ENCODE data around the gene ABCA5. TPM values are rescaled to one million over a fixed set of nuclear protein-coding genes. Genes with fewer than 3 reads are reported as not detected.

Gene ABCA5
- total and polyA plus RNA-seq, 4 donors, result 18.7 to 84.4 (median 48.8) TPM

DNA sequence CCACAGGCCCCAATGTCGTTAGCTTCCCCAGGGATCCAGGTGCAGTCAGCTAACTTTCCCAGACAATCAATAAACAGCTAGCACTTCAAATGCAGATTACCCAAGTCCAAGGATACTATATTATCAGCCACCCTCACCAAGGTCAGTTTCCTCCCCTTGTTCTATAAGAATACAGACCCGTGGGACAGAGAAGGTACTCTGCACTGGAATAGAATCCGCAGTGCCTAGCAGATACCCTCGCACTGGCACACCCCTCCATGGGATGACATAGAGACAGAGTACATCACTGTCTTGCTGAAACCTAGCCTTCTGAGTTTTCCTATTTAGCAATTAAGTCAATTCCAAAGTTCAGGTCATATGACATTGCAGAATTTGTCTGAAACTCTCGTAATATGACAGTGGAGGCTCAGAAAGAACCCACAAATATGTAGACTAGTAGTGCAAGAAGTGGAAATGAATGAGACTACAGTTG is 58.4 kb downstream of the ABCA5 start:
- Histone ChIP-seq H3K4me3 (ENCODE audit: low read depth in 1 of 3, low read length in 3 of 3) (peak overlapping the region in 2 of 3 donors; percentile 41 to 51), H3K27ac (ENCODE audit: low read depth in 1 of 2, low read length in 2 of 2) (peak overlapping the region; percentile 67 to 78), H3K4me1 (ENCODE audit: control insufficient read depth in 4 of 4, insufficient read depth in 4 of 4, low read length in 3 of 4) (peaks cover 0 to 16% (median 7%) of the 10 kb centered on the region in 4 donors), H3K27me3 (ENCODE audit: control insufficient read depth in 4 of 4, insufficient read depth in 4 of 4, low read length in 3 of 4) (no peaks in the 10 kb centered on the region), H3K36me3 (ENCODE audit: control insufficient read depth in 4 of 4, insufficient read depth in 3 of 4, low read depth in 1 of 4, low read length in 3 of 4) (peaks cover 0 to 3% (median under 1%) of the 10 kb centered on the region in 4 donors), H3K9me3 (ENCODE audit: control insufficient read depth in 4 of 4, low read length in 3 of 4) (no peaks in the 10 kb centered on the region), H3K9ac (ENCODE audit: low read depth in 1 of 2, low read length in 2 of 2) (peak overlapping the region in 1 of 2 donors; percentile 50)
- TF ChIP-seq JUND (IDR thresholded peaks at IDR 0.05) (peak; percentile 71 to 72), RXRA (IDR thresholded peaks at IDR 0.05) (peak; percentile 41 to 59), FOXA1 (IDR thresholded peaks at IDR 0.05) (peak; percentile 64), TAF1 (conservative IDR thresholded peaks at IDR 0.05) (peak; percentile 82), RAD21 (IDR thresholded peaks at IDR 0.05) (no peak), HNF4G (IDR thresholded peaks at IDR 0.05) (peak; percentile 84), SP1 (IDR thresholded peaks at IDR 0.05) (peak; percentile 65), FOXA2 (IDR thresholded peaks at IDR 0.05) (peak; percentile 79), YY1 (IDR thresholded peaks at IDR 0.05) (peak; percentile 78), HNF4A (conservative IDR thresholded peaks at IDR 0.05) (peak; percentile 91 to 93), GABPA (IDR thresholded peaks at IDR 0.05 in 1 of 2, conservative IDR thresholded peaks at IDR 0.05 in 1 of 2) (no peak)
- TF ChIP-seq, protein P1, sequence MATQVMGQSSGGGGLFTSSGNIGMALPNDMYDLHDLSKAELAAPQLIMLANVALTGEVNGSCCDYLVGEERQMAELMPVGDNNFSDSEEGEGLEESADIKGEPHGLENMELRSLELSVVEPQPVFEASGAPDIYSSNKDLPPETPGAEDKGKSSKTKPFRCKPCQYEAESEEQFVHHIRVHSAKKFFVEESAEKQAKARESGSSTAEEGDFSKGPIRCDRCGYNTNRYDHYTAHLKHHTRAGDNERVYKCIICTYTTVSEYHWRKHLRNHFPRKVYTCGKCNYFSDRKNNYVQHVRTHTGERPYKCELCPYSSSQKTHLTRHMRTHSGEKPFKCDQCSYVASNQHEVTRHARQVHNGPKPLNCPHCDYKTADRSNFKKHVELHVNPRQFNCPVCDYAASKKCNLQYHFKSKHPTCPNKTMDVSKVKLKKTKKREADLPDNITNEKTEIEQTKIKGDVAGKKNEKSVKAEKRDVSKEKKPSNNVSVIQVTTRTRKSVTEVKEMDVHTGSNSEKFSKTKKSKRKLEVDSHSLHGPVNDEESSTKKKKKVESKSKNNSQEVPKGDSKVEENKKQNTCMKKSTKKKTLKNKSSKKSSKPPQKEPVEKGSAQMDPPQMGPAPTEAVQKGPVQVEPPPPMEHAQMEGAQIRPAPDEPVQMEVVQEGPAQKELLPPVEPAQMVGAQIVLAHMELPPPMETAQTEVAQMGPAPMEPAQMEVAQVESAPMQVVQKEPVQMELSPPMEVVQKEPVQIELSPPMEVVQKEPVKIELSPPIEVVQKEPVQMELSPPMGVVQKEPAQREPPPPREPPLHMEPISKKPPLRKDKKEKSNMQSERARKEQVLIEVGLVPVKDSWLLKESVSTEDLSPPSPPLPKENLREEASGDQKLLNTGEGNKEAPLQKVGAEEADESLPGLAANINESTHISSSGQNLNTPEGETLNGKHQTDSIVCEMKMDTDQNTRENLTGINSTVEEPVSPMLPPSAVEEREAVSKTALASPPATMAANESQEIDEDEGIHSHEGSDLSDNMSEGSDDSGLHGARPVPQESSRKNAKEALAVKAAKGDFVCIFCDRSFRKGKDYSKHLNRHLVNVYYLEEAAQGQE (IDR thresholded peaks at IDR 0.05), result peak; percentile 79
- TF ChIP-seq, protein P2, sequence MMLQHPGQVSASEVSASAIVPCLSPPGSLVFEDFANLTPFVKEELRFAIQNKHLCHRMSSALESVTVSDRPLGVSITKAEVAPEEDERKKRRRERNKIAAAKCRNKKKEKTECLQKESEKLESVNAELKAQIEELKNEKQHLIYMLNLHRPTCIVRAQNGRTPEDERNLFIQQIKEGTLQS (IDR thresholded peaks at IDR 0.05), result peak; percentile 66
- TF ChIP-seq, protein P3, sequence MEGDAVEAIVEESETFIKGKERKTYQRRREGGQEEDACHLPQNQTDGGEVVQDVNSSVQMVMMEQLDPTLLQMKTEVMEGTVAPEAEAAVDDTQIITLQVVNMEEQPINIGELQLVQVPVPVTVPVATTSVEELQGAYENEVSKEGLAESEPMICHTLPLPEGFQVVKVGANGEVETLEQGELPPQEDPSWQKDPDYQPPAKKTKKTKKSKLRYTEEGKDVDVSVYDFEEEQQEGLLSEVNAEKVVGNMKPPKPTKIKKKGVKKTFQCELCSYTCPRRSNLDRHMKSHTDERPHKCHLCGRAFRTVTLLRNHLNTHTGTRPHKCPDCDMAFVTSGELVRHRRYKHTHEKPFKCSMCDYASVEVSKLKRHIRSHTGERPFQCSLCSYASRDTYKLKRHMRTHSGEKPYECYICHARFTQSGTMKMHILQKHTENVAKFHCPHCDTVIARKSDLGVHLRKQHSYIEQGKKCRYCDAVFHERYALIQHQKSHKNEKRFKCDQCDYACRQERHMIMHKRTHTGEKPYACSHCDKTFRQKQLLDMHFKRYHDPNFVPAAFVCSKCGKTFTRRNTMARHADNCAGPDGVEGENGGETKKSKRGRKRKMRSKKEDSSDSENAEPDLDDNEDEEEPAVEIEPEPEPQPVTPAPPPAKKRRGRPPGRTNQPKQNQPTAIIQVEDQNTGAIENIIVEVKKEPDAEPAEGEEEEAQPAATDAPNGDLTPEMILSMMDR (IDR thresholded peaks at IDR 0.05; ENCODE audit: low read depth, low read length, missing input control), result no peak
- TF ChIP-seq, protein P4, sequence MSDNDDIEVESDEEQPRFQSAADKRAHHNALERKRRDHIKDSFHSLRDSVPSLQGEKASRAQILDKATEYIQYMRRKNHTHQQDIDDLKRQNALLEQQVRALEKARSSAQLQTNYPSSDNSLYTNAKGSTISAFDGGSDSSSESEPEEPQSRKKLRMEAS (IDR thresholded peaks at IDR 0.05), result peak; percentile 23
- WGBS, result 40% methylated on average over 5 of the region's 5 CpGs
- peak; percentile 36 for DNase-seq (ENCODE audit: low spot score)

DNA sequence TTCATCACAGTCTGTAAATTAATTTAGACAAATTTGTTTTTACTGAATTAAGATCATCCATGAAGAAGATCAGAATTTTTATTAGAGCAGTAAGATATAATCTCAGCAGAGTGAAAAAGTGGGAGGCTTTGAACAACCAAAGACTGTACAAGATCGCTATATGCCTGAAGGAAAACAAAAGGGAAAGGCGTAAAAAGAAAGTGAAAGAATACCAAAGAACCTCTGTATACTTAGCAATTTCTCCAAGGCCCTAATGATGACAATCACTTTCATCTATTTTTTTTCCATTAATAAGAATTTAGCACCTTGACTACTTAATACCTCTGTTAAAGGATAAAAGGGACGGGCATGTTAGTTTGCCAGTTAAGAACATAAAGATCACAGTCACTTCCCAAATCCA is 59.7 kb downstream of the ABCA5 start:
- peak overlapping the region in 1 of 3 donors; percentile 6 for H3K4me3 ChIP-seq (ENCODE audit: low read depth in 1 of 3, low read length in 3 of 3)
- no peaks in the 10 kb centered on the region for H3K9me3 ChIP-seq (ENCODE audit: control insufficient read depth in 4 of 4, low read length in 3 of 4)
- H3K27me3 ChIP-seq (ENCODE audit: control insufficient read depth in 4 of 4, insufficient read depth in 4 of 4, low read length in 3 of 4), result no peaks in the 10 kb centered on the region
- H3K4me1 ChIP-seq (ENCODE audit: control insufficient read depth in 4 of 4, insufficient read depth in 4 of 4, low read length in 3 of 4), result peaks cover 0 to 16% (median 7%) of the 10 kb centered on the region in 4 donors
- H3K36me3 ChIP-seq (ENCODE audit: control insufficient read depth in 4 of 4, insufficient read depth in 3 of 4, low read depth in 1 of 4, low read length in 3 of 4), result peaks cover 0 to 3% (median under 1%) of the 10 kb centered on the region in 4 donors
- no peak overlapping the region for H3K27ac ChIP-seq (ENCODE audit: low read depth in 1 of 2, low read length in 2 of 2)
- peak overlapping the region in 1 of 2 donors; percentile 47 for H3K9ac ChIP-seq (ENCODE audit: low read depth in 1 of 2, low read length in 2 of 2)
- peak; percentile 30 for TF ChIP-seq YY1 (IDR thresholded peaks at IDR 0.05)
- TF ChIP-seq, protein P1 (IDR thresholded peaks at IDR 0.05), result no peak
- TF ChIP-seq EGR1 (IDR thresholded peaks at IDR 0.05; ENCODE audit: low read depth in 2 of 2), result no peak
- TF ChIP-seq NR2F2 (IDR thresholded peaks at IDR 0.05), result no peak
- 63% methylated on average over 3 of the region's 3 CpGs for WGBS
- no peak for DNase-seq (ENCODE audit: low spot score)

Measured in liver (tissue), 9 donors.